Smooth muscle cell (in vitro differentiated cells): ENCODE results near the gene HAUS5. TPM values are rescaled to one million over a fixed set of nuclear protein-coding genes. Genes with fewer than 3 reads are reported as not detected.
A peak's percentile ranks its signal among the peaks of the same experiment; 100 is the strongest.

Experiments used
- DNase-seq: peaks from one replicate; lab custom pipeline; 2025; ENCODE audit not compliant: unreplicated experiment; lab: John Stamatoyannopoulos, UW
- H2AFZ ChIP-seq: fragments of 200-600 bp; sonication (generic); 2 replicates; pipeline ENCODE4 v1.6.0; 2016; ENCODE audit warnings: antibody characterized with exemption, low read depth, mild to moderate bottlenecking
- H3F3A ChIP-seq: fragments of 200-600 bp; sonication (generic); 2 replicates; pipeline ENCODE4 v1.6.0; 2017; ENCODE audit warnings: antibody characterized with exemption, low read depth
- H3K27ac ChIP-seq: fragments of 200-600 bp; sonication (generic); 2 replicates; pipeline ENCODE4 v1.5.1; 2016; ENCODE audit warnings: low read depth, mild to moderate bottlenecking
- H3K27me3 ChIP-seq: fragments of 200-600 bp; sonication (generic); 2 replicates; pipeline ENCODE4 v1.6.1; 2016; ENCODE audit warnings: low read depth, mild to moderate bottlenecking
- H3K36me3 ChIP-seq: fragments of 200-600 bp; sonication (generic); 2 replicates; pipeline ENCODE4 v1.5.1; 2016; ENCODE audit warnings: low read depth
- H3K4me1 ChIP-seq: fragments of 200-600 bp; sonication (generic); 2 replicates; pipeline ENCODE4 v1.5.1; 2016; ENCODE audit warnings: low read depth
- H3K4me2 ChIP-seq: fragments of 200-600 bp; sonication (generic); 2 replicates; pipeline ENCODE4 v1.6.0; 2016; ENCODE audit warnings: mild to moderate bottlenecking
- H3K4me3 ChIP-seq: fragments of 200-600 bp; sonication (generic); 2 replicates; pipeline ENCODE4 v1.5.1; 2016; ENCODE audit warnings: mild to moderate bottlenecking
- H3K79me2 ChIP-seq: fragments of 200-600 bp; sonication (generic); 2 replicates; pipeline ENCODE4 v1.6.0; 2016; ENCODE audit warnings: low read depth, mild to moderate bottlenecking
- H3K9ac ChIP-seq: fragments of 200-600 bp; sonication (generic); 2 replicates; pipeline ENCODE4 v1.6.0; 2016; ENCODE audit warnings: low read depth
- H3K9me3 ChIP-seq: fragments of 200-600 bp; sonication (generic); replicated peaks from 2 replicates; pipeline ENCODE4 v1.5.1; 2016; ENCODE audit warnings: low read depth
- H4K20me1 ChIP-seq: fragments of 200-600 bp; sonication (generic); 2 replicates; pipeline ENCODE4 v1.6.0; 2016; ENCODE audit warnings: low read depth
- CTCF ChIP-seq: fragments of 200-600 bp; sonication (generic); IDR thresholded peaks from 2 replicates; pipeline ENCODE4 v1.5.1; 2017; ENCODE audit warnings: borderline replicate concordance, mild to moderate bottlenecking, antibody characterized with exemption; ENCODE audit not compliant: insufficient read depth, poor library complexity, severe bottlenecking
- WGBS: methylation state at CpG from one replicate; pipeline ENCODE4 v1.1.7; 2016; ENCODE audit warnings: low lambda C conversion rate; 5-methylcytosine and 5-hydroxymethylcytosine counted together
- polyA plus RNA-seq: library from polyadenylated mRNA; unstranded; fragments of >200 nt; fragmentation: Nextera tagmentation; extraction: Ambion mirVana; gene quantifications from 2 replicates; pipeline ENCODE4 v1.2.1, GENCODE V29; 2016
- total RNA-seq: library from RNA; depleted of rRNA; stranded (reverse); fragments of >200 nt; gene quantifications from 2 replicates; pipeline ENCODE4 v1.2.3, GENCODE V29; 2014

Gene HAUS5
- total and polyA plus RNA-seq, 2 experiments from 2014 or later, result 6.4 to 14.0 TPM

- Histone ChIP-seq H4K20me1 (no peaks in the 10 kb centered on the region), H3K9me3 (no peaks in the 10 kb centered on the region), H3K27ac (no peak overlapping the region), H3K27me3 (no peaks in the 10 kb centered on the region), H3K4me3 (peak overlapping the region; percentile 54), H3F3A (no peaks in the 10 kb centered on the region), H3K4me2 (peak overlapping the region; percentile 91), H3K9ac (no peak overlapping the region), H3K4me1 (no peaks in the 10 kb centered on the region), H3K36me3 (no peaks in the 10 kb centered on the region), H3K79me2 (no peaks in the 10 kb centered on the region), H2AFZ (peak overlapping the region; percentile 97)
- 3% methylated on average over 38 of the region's 39 CpGs for WGBS
- no peak for DNase-seq
- no peak for TF ChIP-seq CTCF
These were observed 60.7 kb downstream of the HAUS5 start for GRCh38 chr19:35673121-35673804.

Other genes starting within 250 kb of the HAUS5 start
- gene GPR42, start 241.7 kb upstream of the HAUS5 start, total RNA-seq, result not detected in 2 replicates
- not detected in 2 replicates for gene GPR42, start 241.7 kb upstream of the HAUS5 start, polyA plus RNA-seq
- gene FFAR2, start 164.5 kb upstream of the HAUS5 start, total RNA-seq, result not detected in 2 replicates
- gene FFAR2, start 164.5 kb upstream of the HAUS5 start, polyA plus RNA-seq, result not detected in 2 replicates
- gene KRTDAP, start 122.3 kb upstream of the HAUS5 start, total RNA-seq, result 203 and 298 TPM in 2 replicates
- 41.7 and 68.3 TPM in 2 replicates for gene KRTDAP, start 122.3 kb upstream of the HAUS5 start, polyA plus RNA-seq
- gene DMKN, start 99.1 kb upstream of the HAUS5 start, total RNA-seq, result 46.5 and 132 TPM in 2 replicates
- 31.2 and 75.4 TPM in 2 replicates for gene DMKN, start 99.1 kb upstream of the HAUS5 start, polyA plus RNA-seq
- gene SBSN, start 84.4 kb upstream of the HAUS5 start, total RNA-seq, result 14.9 and 19.8 TPM in 2 replicates
- gene SBSN, start 84.4 kb upstream of the HAUS5 start, polyA plus RNA-seq, result 4.9 and 11.7 TPM in 2 replicates
- not detected in 2 replicates for gene GAPDHS, start 79.3 kb upstream of the HAUS5 start, total RNA-seq
- 0.16 TPM in 1 of 2 replicates, not detected in the other for gene GAPDHS, start 79.3 kb upstream of the HAUS5 start, polyA plus RNA-seq
- 128 and 168 TPM in 2 replicates for gene TMEM147, start 67.1 kb upstream of the HAUS5 start, total RNA-seq
- gene TMEM147, start 67.1 kb upstream of the HAUS5 start, polyA plus RNA-seq, result 291 and 293 TPM in 2 replicates
- not detected in 2 replicates for gene ATP4A, start 49.1 kb upstream of the HAUS5 start, total RNA-seq
- gene ATP4A, start 49.1 kb upstream of the HAUS5 start, polyA plus RNA-seq, result not detected in 2 replicates
- gene PMIS2, start 26.6 kb upstream of the HAUS5 start, total RNA-seq, result not detected in 2 replicates
- gene PMIS2, start 26.6 kb upstream of the HAUS5 start, polyA plus RNA-seq, result not detected in 2 replicates
- gene RBM42, start 16.3 kb downstream of the HAUS5 start, total RNA-seq, result 37.2 and 42.4 TPM in 2 replicates
- 143 and 155 TPM in 2 replicates for gene RBM42, start 16.3 kb downstream of the HAUS5 start, polyA plus RNA-seq
- gene ETV2, start 29.0 kb downstream of the HAUS5 start, total RNA-seq, result not detected in 2 replicates
- 2.9 and 3.8 TPM in 2 replicates for gene ETV2, start 29.0 kb downstream of the HAUS5 start, polyA plus RNA-seq
- gene COX6B1, start 35.6 kb downstream of the HAUS5 start, total RNA-seq, result 521 and 971 TPM in 2 replicates
- gene COX6B1, start 35.6 kb downstream of the HAUS5 start, polyA plus RNA-seq, result 622 and 683 TPM in 2 replicates
- 4.2 TPM in 1 of 2 replicates, not detected in the other for gene UPK1A, start 53.8 kb downstream of the HAUS5 start, total RNA-seq
- 1.0 TPM in 1 of 2 replicates, not detected in the other for gene UPK1A, start 53.8 kb downstream of the HAUS5 start, polyA plus RNA-seq
- gene ZBTB32, start 91.8 kb downstream of the HAUS5 start, total RNA-seq, result not detected in 2 replicates
- gene ZBTB32, start 91.8 kb downstream of the HAUS5 start, polyA plus RNA-seq, result 1.0 and 1.3 TPM in 2 replicates
- 10.5 and 31.1 TPM in 2 replicates for gene KMT2B, start 105.3 kb downstream of the HAUS5 start, total RNA-seq
- gene KMT2B, start 105.3 kb downstream of the HAUS5 start, polyA plus RNA-seq, result 8.8 and 11.2 TPM in 2 replicates
- 1.2 and 1.7 TPM in 2 replicates for gene IGFLR1, start 129.7 kb downstream of the HAUS5 start, total RNA-seq
- 1.4 and 6.3 TPM in 2 replicates for gene IGFLR1, start 129.7 kb downstream of the HAUS5 start, polyA plus RNA-seq
- gene U2AF1L4, start 132.7 kb downstream of the HAUS5 start, total RNA-seq, result 14.6 and 17.0 TPM in 2 replicates
- 29.3 and 31.5 TPM in 2 replicates for gene U2AF1L4, start 132.7 kb downstream of the HAUS5 start, polyA plus RNA-seq
- 53.3 and 65.4 TPM in 2 replicates for gene PSENEN, start 132.9 kb downstream of the HAUS5 start, total RNA-seq
- gene PSENEN, start 132.9 kb downstream of the HAUS5 start, polyA plus RNA-seq, result 137 and 167 TPM in 2 replicates
- 17.8 and 20.3 TPM in 2 replicates for gene LIN37, start 135.8 kb downstream of the HAUS5 start, total RNA-seq
- gene LIN37, start 135.8 kb downstream of the HAUS5 start, polyA plus RNA-seq, result 16.4 and 24.2 TPM in 2 replicates
- 19.1 and 20.6 TPM in 2 replicates for gene HSPB6, start 144.3 kb downstream of the HAUS5 start, total RNA-seq
- 173 and 254 TPM in 2 replicates for gene HSPB6, start 144.3 kb downstream of the HAUS5 start, polyA plus RNA-seq
- 6.1 and 13.7 TPM in 2 replicates for gene PROSER3, start 145.4 kb downstream of the HAUS5 start, total RNA-seq
- gene PROSER3, start 145.4 kb downstream of the HAUS5 start, polyA plus RNA-seq, result 24.8 and 32.3 TPM in 2 replicates
- gene ARHGAP33, start 162.8 kb downstream of the HAUS5 start, total RNA-seq, result 5.3 and 8.2 TPM in 2 replicates
- gene ARHGAP33, start 162.8 kb downstream of the HAUS5 start, polyA plus RNA-seq, result 5.7 and 14.0 TPM in 2 replicates
- not detected in 2 replicates for gene PRODH2, start 200.1 kb downstream of the HAUS5 start, total RNA-seq
- not detected in 2 replicates for gene PRODH2, start 200.1 kb downstream of the HAUS5 start, polyA plus RNA-seq
- 0.31 TPM in 1 of 2 replicates, not detected in the other for gene NPHS1, start 239.8 kb downstream of the HAUS5 start, total RNA-seq
- gene NPHS1, start 239.8 kb downstream of the HAUS5 start, polyA plus RNA-seq, result 0.46 TPM in 1 of 2 replicates, not detected in the other
- gene KIRREL2, start 244.2 kb downstream of the HAUS5 start, total RNA-seq, result 0.18 and 2.1 TPM in 2 replicates
- 0.56 and 0.64 TPM in 2 replicates for gene KIRREL2, start 244.2 kb downstream of the HAUS5 start, polyA plus RNA-seq